ENCODE measurements around the gene RBBP8NL. TPM values are rescaled to one million over a fixed set of nuclear protein-coding genes. Genes with fewer than 3 reads are reported as not detected.

RBBP8NL gene
- total and polyA plus RNA-seq, 2 donors (not counting 3 experiments of a cell fraction or from before 2014, with no cell fraction given): not detected

- H3K4me1 ChIP-seq (ENCODE audit: control insufficient read depth, extremely low read depth, insufficient read depth, low read length): peaks cover 16% of the 10 kb centered on the region
- no peaks in the 10 kb centered on the region for H3K79me2 ChIP-seq (ENCODE audit: control insufficient read depth, insufficient read depth, low read length)
- no peak overlapping the region for H3K4me3 ChIP-seq (replicated peaks in 1 of 3; ENCODE audit: insufficient read depth in 1 of 3, low read depth in 1 of 3, low read length in 3 of 3)
- no peak for TF ChIP-seq MYC (IDR thresholded peaks at IDR 0.05; ENCODE audit: low read depth, low read length)
- TF ChIP-seq FOS (IDR thresholded peaks at IDR 0.05; ENCODE audit: borderline replicate concordance, insufficient read depth, low read length): no peak
- no peak for TF ChIP-seq GATA2 (IDR thresholded peaks at IDR 0.05; ENCODE audit: insufficient read depth, insufficient read length, low read depth, low read length)
- TF ChIP-seq EZH2 (IDR thresholded peaks at IDR 0.05; ENCODE audit: borderline replicate concordance, low read depth, low read length, severe bottlenecking): no peak
- no peak for TF ChIP-seq CTCF (IDR thresholded peaks at IDR 0.05; ENCODE audit: extremely low read depth in 1 of 2, insufficient read depth in 1 of 2, low read depth in 1 of 2, low read length in 2 of 2)
- no peak for TF ChIP-seq POLR2AphosphoS5 (IDR thresholded peaks at IDR 0.05; ENCODE audit: insufficient read depth, low read depth, low read length)
- H3K4me2 ChIP-seq (ENCODE audit: insufficient read depth, low read length): no peak overlapping the region
- FAIRE-seq (no peak), DNase-seq (ENCODE audit: low read depth, low spot score) (no peak)
- H3K9me1 ChIP-seq (replicated peaks; ENCODE audit: control insufficient read depth, extremely low read depth, insufficient read depth, low read length): no peaks in the 10 kb centered on the region
- dilution Hi-C loops (cut with MboI; ENCODE audit: extremely low pct_ligation_motif_present, low sequenced_read_pairs): no loop called here
- H2AFZ ChIP-seq (ENCODE audit: low read depth, low read length): no peak overlapping the region
- ChIA-PET POLR2A (interaction anchor here (0.5 kb wide), 1 partner anchor 65 kb away, joined by 4 read pairs; no protein-coding TSS in a partner anchor), CTCF (no interaction called here)
- no peak overlapping the region for H3K27ac ChIP-seq (ENCODE audit: insufficient read depth, low read depth, low read length)
- H4K20me1 ChIP-seq (replicated peaks; ENCODE audit: control insufficient read depth, extremely low read depth, insufficient read depth, low read length): no peaks in the 10 kb centered on the region
- H3K9me3 ChIP-seq (replicated peaks; ENCODE audit: control insufficient read depth, insufficient read depth, low read length): no peaks in the 10 kb centered on the region
- intact Hi-C loops (cut with micrococcal nuclease): no loop called here
- H3K9ac ChIP-seq (replicated peaks; ENCODE audit: extremely low read depth, insufficient read depth, low read length): no peak overlapping the region
- H3K27me3 ChIP-seq (ENCODE audit: control insufficient read depth in 2 of 2, insufficient read depth in 2 of 2, low read length in 2 of 2): no peaks in the 10 kb centered on the region
- H3K36me3 ChIP-seq (ENCODE audit: control insufficient read depth in 2 of 2, extremely low read depth in 1 of 2, insufficient read depth in 2 of 2, low read length in 2 of 2): no peaks in the 10 kb centered on the region
- BruUV-seq (replicated peaks): no TSS peak
Observed at GRCh38 chr20:62372042-62372993, 55.0 kb downstream of the RBBP8NL start.
